Measurements from ENCODE around the gene C6orf89. TPM values are rescaled to one million over a fixed set of nuclear protein-coding genes. Genes with fewer than 3 reads are reported as not detected.

The C6orf89 gene
- total RNA-seq, 4 donors from 2014 or later: 7.8 to 41.8 (median 28.2) TPM

DNA sequence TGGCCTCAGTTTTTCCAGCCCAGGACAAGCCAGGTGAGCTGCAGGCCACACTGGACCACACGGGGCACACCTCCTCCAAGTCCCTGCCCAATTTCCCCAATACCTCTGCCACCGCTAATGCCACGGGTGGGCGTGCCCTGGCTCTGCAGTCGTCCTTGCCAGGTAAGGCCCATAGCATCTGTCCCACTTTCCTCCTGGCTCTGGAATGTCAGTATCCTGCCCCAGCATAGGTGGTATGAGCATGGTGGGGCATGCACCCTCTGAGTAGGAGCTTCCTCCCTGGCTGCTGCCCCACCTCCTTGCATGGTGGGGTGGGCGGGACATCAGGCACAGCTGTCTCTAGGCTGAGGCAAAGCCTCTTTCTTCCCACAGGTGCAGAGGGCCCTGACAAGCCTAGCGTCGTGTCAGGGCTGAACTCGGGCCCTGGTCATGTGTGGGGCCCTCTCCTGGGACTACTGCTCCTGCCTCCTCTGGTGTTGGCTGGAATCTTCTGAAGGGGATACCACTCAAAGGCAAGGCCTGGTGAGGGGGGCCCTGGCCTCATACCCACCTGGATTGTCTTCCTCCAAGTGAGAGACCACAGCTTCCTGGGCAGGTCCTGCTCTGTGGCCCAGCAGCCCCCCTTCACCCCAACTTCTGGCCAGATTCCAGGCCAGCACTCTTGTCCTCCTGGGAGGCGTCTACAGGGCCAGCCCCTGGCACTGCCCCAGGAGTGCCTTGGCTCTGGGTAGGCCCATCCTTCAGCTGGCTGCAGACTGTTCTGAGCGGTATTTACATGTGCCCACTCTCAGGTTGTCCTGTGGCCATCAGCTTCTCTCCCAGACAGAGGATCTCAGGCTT lies 77.9 kb downstream of the C6orf89 start:
- peaks cover 0 to 13% (median 2%) of the 10 kb centered on the region in 4 donors for H3K36me3 ChIP-seq
- peak; percentile 30 for DNase-seq
- intact Hi-C loops (cut with DNase I; ENCODE audit: low total_unique reads) (no loop called here), in situ Hi-C loops (cut with MboI; ENCODE audit: low pct_ligation_motif_present in 1 of 4, low pct_unique_long_range_greater_than_20kb in 1 of 4, low sequenced_read_pairs in 3 of 4) (no loop called here)
- 78% methylated on average over 10 of the region's 11 CpGs; no CpG with 5 or more reads in 1 of the 2 donors for WGBS, 2 donors (ENCODE audit: low coverage in 1 of 2)
- TF ChIP-seq, protein P1, sequence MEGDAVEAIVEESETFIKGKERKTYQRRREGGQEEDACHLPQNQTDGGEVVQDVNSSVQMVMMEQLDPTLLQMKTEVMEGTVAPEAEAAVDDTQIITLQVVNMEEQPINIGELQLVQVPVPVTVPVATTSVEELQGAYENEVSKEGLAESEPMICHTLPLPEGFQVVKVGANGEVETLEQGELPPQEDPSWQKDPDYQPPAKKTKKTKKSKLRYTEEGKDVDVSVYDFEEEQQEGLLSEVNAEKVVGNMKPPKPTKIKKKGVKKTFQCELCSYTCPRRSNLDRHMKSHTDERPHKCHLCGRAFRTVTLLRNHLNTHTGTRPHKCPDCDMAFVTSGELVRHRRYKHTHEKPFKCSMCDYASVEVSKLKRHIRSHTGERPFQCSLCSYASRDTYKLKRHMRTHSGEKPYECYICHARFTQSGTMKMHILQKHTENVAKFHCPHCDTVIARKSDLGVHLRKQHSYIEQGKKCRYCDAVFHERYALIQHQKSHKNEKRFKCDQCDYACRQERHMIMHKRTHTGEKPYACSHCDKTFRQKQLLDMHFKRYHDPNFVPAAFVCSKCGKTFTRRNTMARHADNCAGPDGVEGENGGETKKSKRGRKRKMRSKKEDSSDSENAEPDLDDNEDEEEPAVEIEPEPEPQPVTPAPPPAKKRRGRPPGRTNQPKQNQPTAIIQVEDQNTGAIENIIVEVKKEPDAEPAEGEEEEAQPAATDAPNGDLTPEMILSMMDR (IDR thresholded peaks at IDR 0.05): no peak
- peak in 1 of 3 donors; percentile 13 for TF ChIP-seq POLR2AphosphoS5 (IDR thresholded peaks at IDR 0.05)
- TF ChIP-seq POLR2A (IDR thresholded peaks at IDR 0.05): no peak
- no peak for TF ChIP-seq EP300 (IDR thresholded peaks at IDR 0.05; ENCODE audit: low read depth)
- H3K4me3 ChIP-seq: no peak overlapping the region
- H3K27ac ChIP-seq: peak overlapping the region in 1 of 4 donors; percentile 21
- no peaks in the 10 kb centered on the region for H3K9me3 ChIP-seq
- H3K4me1 ChIP-seq: peaks cover 0 to 5% (median 0%) of the 10 kb centered on the region in 4 donors
- H3K27me3 ChIP-seq: no peaks in the 10 kb centered on the region

- Histone ChIP-seq H3K4me1 (peaks cover 0 to 5% (median 0%) of the 10 kb centered on the region in 4 donors), H3K4me3 (no peak overlapping the region), H3K9me3 (no peaks in the 10 kb centered on the region), H3K36me3 (peaks cover 0 to 20% (median 5%) of the 10 kb centered on the region in 4 donors), H3K27me3 (no peaks in the 10 kb centered on the region), H3K27ac (no peak overlapping the region)
- DNase-seq: no peak
- TF ChIP-seq POLR2A (IDR thresholded peaks at IDR 0.05): no peak
- TF ChIP-seq, protein P1 (IDR thresholded peaks at IDR 0.05): no peak
- no peak for TF ChIP-seq EP300 (IDR thresholded peaks at IDR 0.05; ENCODE audit: low read depth)
- no peak for TF ChIP-seq POLR2AphosphoS5 (IDR thresholded peaks at IDR 0.05)
- whole genome bisulfite sequencing, 2 donors (ENCODE audit: low coverage in 1 of 2): 82% methylated on average over 6 of the region's 6 CpGs; no CpG with 5 or more reads in 1 of the 2 donors
- in situ Hi-C loops (cut with MboI; ENCODE audit: low pct_ligation_motif_present in 1 of 4, low pct_unique_long_range_greater_than_20kb in 1 of 4, low sequenced_read_pairs in 3 of 4): no loop called here
- intact Hi-C loops (cut with DNase I; ENCODE audit: low total_unique reads): no loop called here
Observed at GRCh38 chr6:36964349-36964748, 78.6 kb downstream of the C6orf89 start.

GRCh38 chr6:36964908-36965307 lies 79.2 kb downstream of the C6orf89 start:
- no peak for TF ChIP-seq POLR2AphosphoS5 (IDR thresholded peaks at IDR 0.05)
- TF ChIP-seq, protein P1 (IDR thresholded peaks at IDR 0.05): no peak
- no peak for TF ChIP-seq EP300 (IDR thresholded peaks at IDR 0.05; ENCODE audit: low read depth)
- TF ChIP-seq POLR2A (IDR thresholded peaks at IDR 0.05): no peak
- H3K4me3 ChIP-seq: no peak overlapping the region
- no peak for DNase-seq
- no peaks in the 10 kb centered on the region for H3K9me3 ChIP-seq
- intact Hi-C loops (cut with DNase I; ENCODE audit: low total_unique reads) (no loop called here), in situ Hi-C loops (cut with MboI; ENCODE audit: low pct_ligation_motif_present in 1 of 4, low pct_unique_long_range_greater_than_20kb in 1 of 4, low sequenced_read_pairs in 3 of 4) (no loop called here)
- peaks cover 0 to 5% (median 0%) of the 10 kb centered on the region in 4 donors for H3K4me1 ChIP-seq
- 86% methylated on average over 4 of the region's 4 CpGs; no CpG with 5 or more reads in 1 of the 2 donors for WGBS, 2 donors (ENCODE audit: low coverage in 1 of 2)
- H3K36me3 ChIP-seq: peaks cover 0 to 25% (median 10%) of the 10 kb centered on the region in 4 donors
- no peaks in the 10 kb centered on the region for H3K27me3 ChIP-seq
- H3K27ac ChIP-seq: no peak overlapping the region

DNA sequence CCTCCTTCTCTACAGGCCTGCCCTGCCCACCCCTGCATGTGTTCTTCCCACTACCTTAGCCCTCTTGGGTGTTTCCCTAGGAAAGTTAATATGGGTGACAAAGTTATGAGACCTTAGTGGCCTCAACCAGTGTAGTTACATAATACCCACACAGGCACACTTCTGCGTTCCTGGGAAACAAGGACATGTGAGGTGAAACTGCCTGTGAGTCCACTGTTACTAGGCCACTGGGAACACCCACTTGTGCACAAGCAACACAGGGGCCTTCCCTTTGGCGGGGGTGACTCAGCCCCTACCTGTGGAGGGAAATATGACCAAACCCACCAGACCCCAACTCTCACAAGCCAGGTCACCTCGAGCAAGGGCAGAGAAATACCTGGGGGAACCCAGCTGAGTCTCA lies 81.5 kb downstream of the C6orf89 start:
- peaks cover 0 to 5% (median 0%) of the 10 kb centered on the region in 4 donors for H3K4me1 ChIP-seq
- H3K36me3 ChIP-seq: peaks cover 0 to 48% (median 20%) of the 10 kb centered on the region in 4 donors
- DNase-seq: no peak
- H3K27ac ChIP-seq: no peak overlapping the region
- no peaks in the 10 kb centered on the region for H3K9me3 ChIP-seq
- intact Hi-C loops (cut with DNase I; ENCODE audit: low total_unique reads) (no loop called here), in situ Hi-C loops (cut with MboI; ENCODE audit: low pct_ligation_motif_present in 1 of 4, low pct_unique_long_range_greater_than_20kb in 1 of 4, low sequenced_read_pairs in 3 of 4) (no loop called here)
- H3K27me3 ChIP-seq: no peaks in the 10 kb centered on the region
- 83% methylated on average over 3 of the region's 3 CpGs; no CpG with 5 or more reads in 1 of the 2 donors for WGBS, 2 donors (ENCODE audit: low coverage in 1 of 2)
- no peak overlapping the region for H3K4me3 ChIP-seq
- TF ChIP-seq, protein P1 (IDR thresholded peaks at IDR 0.05): no peak
- TF ChIP-seq POLR2AphosphoS5 (IDR thresholded peaks at IDR 0.05) (no peak), EP300 (IDR thresholded peaks at IDR 0.05; ENCODE audit: low read depth) (no peak), POLR2A (IDR thresholded peaks at IDR 0.05) (no peak)
